ENCODE measurements around the gene SLC44A5.

DNA sequence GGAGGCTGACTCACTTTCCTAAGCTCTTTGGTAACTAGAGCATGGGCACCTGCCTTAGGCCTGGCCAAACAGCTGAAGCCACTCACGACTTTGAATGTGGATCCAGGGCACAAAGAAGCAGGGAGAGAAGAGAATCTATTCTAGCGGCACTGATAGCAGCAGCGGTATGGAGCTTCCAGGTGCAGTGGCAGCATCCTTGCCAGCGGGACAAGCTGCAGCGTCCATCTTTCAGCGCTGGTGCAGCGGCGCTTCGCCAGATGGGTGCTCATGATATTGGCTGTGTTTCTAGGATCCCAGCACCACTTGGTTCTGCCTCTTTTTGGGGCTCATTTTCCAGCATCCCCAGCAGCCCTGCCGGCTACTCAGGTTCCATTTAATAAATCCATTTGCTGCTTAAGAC lies 184.2 kb downstream of the SLC44A5 start:
- TF ChIP-seq POLR2AphosphoS5 (IDR thresholded peaks at IDR 0.05) (no peak), POLR2A (IDR thresholded peaks at IDR 0.05) (no peak)
- TF ChIP-seq, protein P1, sequence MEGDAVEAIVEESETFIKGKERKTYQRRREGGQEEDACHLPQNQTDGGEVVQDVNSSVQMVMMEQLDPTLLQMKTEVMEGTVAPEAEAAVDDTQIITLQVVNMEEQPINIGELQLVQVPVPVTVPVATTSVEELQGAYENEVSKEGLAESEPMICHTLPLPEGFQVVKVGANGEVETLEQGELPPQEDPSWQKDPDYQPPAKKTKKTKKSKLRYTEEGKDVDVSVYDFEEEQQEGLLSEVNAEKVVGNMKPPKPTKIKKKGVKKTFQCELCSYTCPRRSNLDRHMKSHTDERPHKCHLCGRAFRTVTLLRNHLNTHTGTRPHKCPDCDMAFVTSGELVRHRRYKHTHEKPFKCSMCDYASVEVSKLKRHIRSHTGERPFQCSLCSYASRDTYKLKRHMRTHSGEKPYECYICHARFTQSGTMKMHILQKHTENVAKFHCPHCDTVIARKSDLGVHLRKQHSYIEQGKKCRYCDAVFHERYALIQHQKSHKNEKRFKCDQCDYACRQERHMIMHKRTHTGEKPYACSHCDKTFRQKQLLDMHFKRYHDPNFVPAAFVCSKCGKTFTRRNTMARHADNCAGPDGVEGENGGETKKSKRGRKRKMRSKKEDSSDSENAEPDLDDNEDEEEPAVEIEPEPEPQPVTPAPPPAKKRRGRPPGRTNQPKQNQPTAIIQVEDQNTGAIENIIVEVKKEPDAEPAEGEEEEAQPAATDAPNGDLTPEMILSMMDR (IDR thresholded peaks at IDR 0.05): no peak

Measured in stomach (tissue), 4 donors.